ENCODE measurements around the gene MEF2C.

The MEF2C gene

DNA sequence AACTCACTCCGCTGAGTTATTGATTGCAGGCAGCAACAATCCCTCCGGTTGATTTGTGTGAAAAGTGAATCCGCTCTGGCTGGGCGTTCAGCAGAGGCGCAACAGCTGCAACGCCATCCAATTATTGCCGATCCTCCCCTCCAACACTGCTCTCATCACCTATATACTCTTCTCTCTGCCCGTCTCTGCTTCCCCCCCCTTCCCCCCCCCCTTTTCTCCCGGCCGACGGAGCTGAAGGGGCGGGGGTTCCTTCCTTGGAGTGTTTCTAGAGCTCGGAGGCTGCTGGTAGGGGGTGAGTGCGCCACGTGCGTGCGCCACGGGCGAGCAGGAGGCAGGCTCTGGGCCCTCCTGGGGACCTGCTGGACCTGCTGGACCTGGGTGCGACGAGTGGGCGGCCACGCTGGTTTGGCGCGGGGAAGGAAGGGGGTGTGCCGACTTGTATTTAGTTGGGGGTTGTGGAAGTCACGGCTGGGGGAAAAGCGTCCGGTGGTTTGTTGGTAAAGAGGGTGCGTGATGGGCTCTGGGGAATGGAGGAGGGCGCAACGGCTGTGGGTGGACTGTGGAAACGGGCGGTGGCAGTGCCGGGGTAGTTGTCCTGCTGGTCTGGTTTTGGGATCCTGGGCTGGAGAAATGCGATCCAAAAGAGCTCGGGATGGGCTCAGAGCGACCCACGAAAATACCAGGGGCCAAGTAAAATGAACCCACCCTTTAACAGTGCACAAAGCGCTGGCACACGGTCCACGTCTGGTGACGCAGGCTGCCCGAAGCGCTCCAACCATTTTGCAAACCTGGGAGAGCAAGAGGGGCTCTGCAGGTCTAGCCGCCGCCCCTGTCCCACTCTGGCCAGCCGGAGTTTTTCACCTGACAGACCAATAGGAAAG is 6.4 kb upstream of the MEF2C start:
- peak; percentile 79 for DNase-seq

DNA sequence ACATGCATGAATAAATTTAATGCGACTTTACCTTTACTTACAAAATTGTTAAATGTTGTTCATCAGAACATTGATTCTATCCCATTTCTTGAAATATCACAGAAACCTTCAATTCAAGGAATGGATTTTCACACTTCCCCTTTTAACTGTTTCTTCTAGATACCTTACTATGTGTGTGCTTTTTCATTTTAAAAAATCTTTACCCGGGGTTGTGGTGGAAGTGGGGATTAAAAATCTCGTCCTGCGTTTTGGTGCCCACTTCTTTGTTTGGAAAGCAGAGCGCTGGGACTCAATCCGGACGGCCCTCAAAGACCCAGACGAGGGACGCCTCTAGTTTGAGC is 5.8 kb upstream of the MEF2C start:
- DNase-seq = peak; percentile 42

DNA sequence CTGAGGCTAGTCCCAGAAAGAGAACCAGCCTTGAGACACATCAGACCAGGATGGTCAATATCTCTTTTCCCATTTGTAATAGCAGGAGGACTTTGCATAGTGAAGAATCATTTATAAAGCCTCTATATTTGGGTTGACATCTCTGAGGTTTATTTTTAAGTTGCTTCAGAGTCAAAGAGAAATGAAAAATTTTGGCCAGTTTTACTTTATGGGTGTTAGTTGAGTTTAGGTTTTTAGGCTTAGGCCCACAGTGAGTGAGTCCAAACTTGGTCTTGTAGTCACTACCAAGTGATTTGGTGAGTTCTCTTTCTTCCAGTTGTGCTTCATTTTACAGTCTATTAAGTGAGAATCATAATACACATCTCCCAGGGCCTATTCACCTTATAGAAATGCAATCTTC is 5.3 kb upstream of the MEF2C start:
- no peak for DNase-seq

DNA sequence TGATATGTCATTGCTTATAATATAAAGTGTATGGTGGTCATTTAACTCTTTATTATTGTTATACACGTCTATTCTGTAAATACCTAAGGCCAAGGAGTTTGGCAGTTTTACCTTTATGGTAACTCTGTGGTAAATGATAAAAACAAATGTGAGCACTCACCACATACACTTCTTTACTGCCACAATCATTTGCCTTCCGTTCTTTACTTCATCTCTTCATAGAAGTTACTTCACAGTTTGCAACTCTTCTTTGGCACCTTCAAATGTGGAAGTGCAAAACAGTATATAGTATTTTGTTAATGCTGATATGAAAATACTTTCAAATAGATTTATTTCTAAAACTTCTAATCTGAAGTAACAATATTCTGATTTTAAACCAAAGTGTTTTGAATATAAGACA is 4.4 kb upstream of the MEF2C start:
- DNase-seq = no peak

- no peak for DNase-seq
Observed at GRCh38 chr5:88886746-88887341, 3.9 kb upstream of the MEF2C start.

- DNase-seq = no peak
Observed at GRCh38 chr5:88886252-88886651, 3.3 kb upstream of the MEF2C start.

GRCh38 chr5:88885002-88885401 is 2.0 kb upstream of the MEF2C start:
- no peak for DNase-seq

DNA sequence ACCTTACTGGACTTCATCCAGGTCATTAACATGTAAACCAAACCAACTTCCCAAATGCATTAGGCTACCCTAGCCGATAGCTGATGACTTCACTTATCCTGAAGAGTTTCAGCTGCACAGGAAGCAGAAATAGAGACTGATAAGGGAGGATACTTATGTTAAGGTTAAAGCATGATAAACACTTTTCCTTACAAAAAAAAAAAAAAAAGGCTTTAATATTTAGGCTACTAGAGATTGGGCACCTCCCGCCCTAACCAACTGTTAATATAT is 1.6 kb upstream of the MEF2C start:
- no peak for DNase-seq

- DNase-seq = peak; percentile 83
Observed at GRCh38 chr5:88883836-88884607, 1.0 kb upstream of the MEF2C start.

- peak; percentile 45 for DNase-seq
Observed at GRCh38 chr5:88882276-88883038, 527 bp downstream of the MEF2C start.

GRCh38 chr5:88881571-88881971 is 1.4 kb downstream of the MEF2C start:
- no peak for DNase-seq

GRCh38 chr5:88880201-88880600 is 2.8 kb downstream of the MEF2C start:
- no peak for DNase-seq

DNA sequence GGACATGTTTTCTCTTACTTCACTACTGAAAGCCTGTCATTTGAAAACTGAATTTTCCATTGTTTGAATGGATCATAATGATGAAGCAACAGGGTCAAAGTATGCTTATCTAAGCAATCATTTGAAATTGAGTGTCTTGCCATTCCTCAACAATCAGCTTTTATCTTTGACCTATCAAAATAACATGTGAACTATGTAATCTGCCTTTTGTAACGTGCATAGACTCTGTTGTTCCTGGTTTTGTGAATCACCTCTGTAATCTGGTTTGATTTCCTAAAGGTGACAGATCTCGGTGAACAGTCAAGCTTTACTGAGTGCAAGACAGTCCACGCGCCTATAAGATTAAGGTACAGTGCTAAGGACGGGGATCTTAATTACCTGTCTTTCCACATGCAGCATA is 3.3 kb downstream of the MEF2C start:
- DNase-seq = no peak

GRCh38 chr5:88878976-88879375 is 4.0 kb downstream of the MEF2C start:
- DNase-seq = no peak

- no peak for DNase-seq
Observed at GRCh38 chr5:88877826-88878225, 5.2 kb downstream of the MEF2C start.

GRCh38 chr5:88876714-88877113 is 6.3 kb downstream of the MEF2C start:
- no peak for DNase-seq

DNA sequence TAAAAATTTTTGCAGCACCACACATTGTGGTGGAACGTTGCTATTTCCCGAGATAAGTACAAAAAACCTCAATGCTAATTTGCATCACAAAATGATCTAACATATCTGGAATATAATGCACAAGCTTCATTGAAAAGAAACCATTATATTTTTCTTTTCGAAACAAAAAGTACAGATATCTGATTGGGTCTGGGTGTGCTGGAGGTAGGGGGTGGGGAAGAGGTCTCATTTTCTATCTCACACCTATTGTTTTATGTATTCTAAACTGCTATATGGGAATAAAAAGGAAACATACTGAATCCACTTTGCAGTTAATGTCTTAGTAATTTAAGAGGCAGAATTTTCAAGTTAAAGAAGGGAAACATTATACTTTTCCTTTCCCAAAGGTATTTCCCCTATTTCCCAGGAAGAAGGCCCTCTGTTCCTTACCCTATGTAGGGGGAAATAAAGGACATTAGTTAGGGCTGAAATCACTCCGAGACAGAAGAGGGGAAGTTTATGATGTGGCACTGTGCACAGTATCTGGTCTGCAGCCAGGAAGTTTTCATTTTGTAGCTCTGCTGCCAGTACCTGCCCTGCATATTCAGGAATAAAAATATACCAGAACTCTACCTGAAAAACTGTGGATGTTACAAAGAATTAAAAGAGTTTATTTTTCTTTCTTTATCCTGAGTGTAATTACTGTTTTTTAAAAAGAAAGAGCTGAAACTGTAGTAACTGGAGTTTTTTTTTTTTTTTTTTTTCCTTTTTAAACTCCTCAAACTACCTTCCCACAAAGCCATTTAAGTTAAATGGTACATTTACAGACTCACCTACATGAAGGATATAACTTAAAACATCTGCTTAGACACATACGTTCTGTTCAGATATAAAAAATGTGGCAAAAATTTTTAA is 7.4 kb downstream of the MEF2C start:
- DNase-seq = no peak

DNA sequence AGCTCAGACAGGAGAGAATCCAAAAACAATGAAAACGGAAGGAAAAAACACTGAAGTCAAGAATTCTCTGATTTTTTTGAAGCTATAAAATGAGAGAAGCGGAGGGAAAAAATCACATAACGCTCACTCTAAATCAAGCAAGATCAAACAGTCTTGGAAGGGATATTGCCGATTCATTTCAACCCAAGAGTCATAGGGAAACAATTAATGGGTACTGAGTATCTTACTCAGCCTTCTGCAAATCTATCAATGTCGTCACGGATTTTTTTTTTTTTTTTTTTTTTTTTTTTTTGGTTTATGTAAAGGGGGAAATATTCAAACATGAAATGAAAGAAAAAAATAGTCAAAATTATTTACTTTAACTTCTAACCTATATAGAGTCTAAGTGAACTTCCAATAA is 9.5 kb downstream of the MEF2C start:
- no peak for DNase-seq

DNA sequence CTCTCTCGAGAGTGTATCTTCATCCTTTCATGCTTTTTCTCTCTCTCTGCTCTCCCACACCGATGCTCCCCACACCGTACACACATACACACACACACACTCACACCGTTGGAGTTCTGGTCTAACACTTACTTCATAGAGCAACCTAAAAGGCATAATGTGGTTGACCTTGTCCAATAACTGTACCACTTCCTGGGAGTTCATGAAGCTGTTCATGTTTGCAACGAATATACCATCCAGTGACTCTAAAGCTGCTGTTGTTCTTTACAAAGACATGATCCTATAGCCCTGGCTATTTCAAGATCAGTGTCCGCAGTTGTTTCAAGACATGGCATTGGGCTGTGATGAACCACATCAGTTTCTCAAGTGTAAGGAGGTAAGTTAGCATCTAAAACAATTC is 10.0 kb downstream of the MEF2C start:
- DNase-seq = no peak

DNA sequence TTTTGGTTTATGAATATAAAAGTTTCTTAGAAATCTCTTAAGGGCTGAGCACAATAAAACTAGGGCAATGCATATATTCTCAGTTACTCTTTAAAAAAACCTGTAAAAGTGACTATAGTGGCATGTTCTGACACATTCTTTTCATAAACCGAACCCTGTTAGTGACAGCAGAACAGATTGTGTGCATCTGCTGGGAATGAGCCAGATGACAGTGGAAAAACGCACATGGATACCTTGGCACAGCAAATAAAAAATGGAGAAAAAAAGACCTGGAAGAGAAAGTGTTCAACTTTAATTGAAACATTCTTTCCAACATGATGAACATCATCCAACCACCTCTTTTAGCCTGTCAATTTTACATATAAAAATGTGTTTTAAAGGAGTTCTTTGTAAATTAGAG is 12.7 kb downstream of the MEF2C start:
- DNase-seq = no peak

DNA sequence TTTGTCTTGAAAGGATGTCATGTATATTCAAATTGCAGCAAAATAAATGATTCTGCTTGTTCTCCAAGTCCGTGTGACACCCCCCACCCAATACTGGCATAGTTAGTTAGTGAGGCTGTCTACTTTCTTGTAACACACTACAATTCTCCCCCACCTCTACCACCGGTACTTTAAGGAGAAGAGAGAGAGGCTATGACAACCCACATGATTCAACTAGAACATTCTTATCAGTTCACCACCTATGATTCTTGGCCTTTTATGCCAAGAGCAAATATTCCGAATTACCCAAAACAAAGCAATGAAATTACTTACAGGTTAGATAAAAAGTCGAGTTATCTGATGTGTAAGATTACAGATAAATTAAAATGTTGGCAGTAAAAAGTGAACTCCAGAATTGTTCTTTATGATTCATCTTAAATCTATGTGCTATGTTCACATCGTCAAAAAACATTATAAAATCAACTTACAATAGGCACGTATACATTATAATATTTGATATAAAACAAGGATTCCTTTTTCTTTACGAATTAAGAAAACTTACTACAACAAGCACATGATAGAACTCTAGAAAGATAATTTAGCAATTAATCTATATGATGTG is 14.4 kb downstream of the MEF2C start:
- no peak for DNase-seq

- DNase-seq = no peak
Observed at GRCh38 chr5:88867638-88868037, 15.3 kb downstream of the MEF2C start.

All from right kidney (tissue), 1 donor.